Activated CD8-positive, alpha-beta memory T cell treated with anti-CD3 and anti-CD28 coated beads, Interleukin-2, amount 50 U/mL, for 4 hours (primary cell): ENCODE results near the gene COL5A1.

Experiments used
- DNase-seq: peaks from one replicate; pipeline ENCODE4 v3.0.0-alpha.2; 2020

Gene COL5A1

DNA sequence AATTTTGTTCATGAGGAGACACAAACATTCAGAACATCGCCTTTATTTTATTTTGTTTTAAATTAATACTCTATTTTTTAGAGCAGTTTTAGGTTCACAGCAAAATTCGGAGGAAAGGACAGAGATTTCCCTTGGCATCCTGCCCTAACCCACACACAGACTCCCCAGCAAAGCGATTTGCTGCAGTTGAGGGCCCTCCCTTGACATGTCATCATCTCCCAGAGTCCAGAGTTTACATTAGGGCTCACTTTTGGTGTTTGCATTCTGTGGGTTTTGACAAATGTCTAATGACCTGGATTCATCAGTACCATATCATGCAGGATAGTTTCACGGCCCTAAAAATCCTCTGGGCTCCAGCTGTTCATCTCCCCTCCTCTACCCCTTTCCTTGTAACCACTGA is 33.6 kb upstream of the COL5A1 start:
- no peak for DNase-seq

DNA sequence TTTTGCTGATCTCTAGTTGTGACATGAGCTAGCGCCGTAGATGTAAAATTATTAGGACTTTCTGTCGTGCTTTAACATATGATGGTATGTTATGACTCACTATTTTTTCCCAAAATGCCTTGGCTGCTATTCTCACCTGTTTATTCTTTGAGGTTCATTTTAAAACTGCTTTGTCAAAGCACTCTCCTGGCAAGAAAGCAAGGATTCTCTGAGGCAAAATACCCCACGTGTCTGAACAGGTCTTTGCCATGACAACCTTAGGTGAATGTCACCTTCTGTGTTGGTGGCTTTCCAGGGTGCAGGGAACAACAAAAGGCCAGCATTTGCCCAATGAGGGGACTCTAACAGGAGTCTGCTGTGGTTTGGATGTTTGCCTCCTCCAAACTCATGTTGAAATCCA is 30.6 kb upstream of the COL5A1 start:
- DNase-seq: peak; percentile 1

DNA sequence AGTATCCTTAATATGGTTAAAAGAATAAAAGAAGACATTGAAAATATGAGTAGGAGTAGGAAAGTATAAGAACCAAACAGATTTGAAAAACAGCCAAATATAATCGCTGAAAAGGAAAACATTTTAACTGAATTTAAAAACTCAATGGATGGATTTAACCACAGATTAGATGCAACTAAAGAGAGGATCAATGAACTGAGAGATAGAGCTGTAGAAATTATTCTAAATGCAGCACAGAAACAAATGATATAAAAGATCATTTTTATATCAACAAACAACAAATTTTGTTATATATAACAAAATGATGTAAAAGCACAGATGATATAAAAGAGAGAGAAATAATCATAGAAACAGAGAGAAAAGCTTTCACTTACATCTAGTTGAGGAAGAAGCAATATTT is 29.3 kb upstream of the COL5A1 start:
- no peak for DNase-seq

- DNase-seq: no peak
Measured at GRCh38 chr9:134612715-134613114, 28.9 kb upstream of the COL5A1 start.

DNA sequence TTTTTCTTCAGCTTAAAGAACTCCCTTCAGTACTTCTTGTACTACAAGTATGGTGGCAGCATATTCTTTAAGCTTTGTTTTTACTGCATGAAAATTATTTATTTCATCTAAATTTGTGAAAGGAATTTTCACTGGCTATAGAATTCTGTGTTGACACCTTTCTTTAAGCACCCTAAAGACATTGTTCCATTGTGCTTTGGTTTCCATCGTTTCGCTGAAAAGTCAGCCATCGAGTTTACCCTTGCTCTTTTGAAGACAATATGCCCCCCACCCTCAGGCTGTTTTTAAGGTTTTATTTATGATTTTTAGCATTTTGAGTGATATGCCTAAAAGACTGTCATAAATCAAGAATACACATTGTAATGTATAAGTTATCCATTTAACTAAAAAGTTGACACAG is 27.3 kb upstream of the COL5A1 start:
- DNase-seq: no peak

DNA sequence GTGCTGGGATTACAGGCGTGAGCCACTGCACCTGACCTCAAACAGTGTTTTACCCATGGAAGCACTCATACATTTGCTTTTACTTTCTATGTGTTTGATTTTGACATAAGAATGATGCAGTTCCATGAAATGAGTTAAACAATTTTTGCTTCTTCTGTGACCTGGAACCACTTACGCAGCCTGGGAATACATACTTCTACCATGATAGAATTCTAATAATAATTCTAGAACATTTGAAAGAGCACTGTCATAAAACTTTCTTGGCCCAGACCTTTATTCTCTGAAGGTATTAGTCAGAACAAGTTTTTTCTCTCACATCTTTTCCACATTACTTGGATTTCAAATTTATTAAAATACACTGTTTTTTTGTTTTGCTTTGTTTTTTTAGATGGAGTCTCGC is 25.3 kb upstream of the COL5A1 start:
- no peak for DNase-seq

GRCh38 chr9:134617246-134617645 is 24.4 kb upstream of the COL5A1 start:
- peak; percentile 3 for DNase-seq

DNA sequence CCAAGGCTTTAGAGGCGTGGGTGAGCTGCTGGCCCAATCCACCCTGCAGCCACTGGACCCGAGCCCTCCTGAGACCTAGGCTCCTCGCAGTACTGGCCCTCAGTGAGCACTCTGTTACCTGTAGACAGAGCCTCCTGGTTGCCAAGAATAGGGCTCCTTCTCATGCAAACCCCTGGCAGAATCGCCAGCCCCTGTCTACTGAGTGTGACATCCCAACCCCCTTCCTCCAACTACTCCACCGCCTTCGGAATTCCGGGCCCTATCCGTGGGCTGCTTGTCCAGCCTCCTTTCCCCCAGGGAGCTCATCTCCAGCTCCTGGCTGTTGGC is 23.8 kb upstream of the COL5A1 start:
- DNase-seq: peak; percentile 1

DNA sequence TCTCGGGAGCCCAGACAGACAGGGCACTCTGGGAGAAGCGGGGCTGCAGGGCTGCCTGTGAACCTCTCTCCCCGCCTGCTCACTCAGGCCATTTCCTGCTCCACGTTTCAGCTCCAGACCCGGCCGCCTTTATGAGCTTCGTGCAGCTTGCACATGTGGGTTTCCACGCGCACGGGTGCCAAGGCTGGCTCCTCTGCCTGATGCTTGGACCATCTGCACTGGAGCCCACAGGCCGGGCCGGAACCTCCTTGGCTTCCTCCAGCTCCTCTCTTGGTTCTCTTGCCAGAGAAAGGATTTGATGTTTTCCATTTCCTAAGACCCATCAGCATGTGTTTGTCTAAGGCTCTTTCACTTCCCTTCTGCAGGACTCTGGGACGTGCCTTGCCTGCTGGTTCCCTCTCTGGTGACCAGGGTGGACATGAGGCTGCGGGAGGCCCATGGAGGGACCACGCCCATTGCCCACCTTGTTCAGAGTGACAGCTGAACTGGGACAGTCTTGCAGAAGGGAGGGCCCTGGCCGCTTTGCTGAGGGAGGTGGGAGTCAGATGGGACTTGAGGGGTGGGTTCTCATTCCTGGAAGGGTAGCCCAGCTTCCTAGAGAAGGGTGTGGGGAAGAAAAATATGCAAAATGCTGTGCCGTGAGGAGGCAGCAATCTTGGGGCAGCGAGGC is 23.3 kb upstream of the COL5A1 start:
- DNase-seq: peak; percentile 12

DNA sequence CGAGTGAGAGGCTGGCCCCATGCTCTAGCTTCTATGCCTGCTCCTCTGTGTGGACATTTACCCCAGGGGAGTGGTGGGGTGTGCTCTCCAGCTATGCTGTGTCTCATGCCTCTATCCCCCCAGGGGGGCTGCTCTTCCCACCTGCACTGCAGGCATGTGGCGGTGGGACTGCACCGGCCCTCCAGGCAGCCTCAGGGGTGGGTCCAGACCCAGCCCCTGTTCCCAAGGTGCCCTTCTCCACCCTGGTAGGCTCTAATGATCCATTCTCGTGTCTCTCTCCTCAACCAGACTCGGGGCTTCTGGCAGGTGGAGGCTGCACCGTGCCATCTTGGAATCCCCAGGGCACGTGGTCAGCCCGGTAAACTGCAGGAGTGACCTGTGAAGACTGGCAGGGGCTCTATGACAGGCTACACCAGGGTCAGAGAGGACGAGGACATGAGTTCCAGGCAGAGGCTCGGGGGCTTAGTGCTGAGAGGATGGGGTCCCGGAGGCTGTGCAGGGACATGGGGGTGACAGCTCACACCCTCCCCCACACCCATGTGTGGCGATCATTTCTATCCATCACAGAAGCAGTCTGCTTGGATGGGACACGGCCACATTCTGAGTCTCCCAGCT is 22.7 kb upstream of the COL5A1 start:
- peak; percentile 7 for DNase-seq

DNA sequence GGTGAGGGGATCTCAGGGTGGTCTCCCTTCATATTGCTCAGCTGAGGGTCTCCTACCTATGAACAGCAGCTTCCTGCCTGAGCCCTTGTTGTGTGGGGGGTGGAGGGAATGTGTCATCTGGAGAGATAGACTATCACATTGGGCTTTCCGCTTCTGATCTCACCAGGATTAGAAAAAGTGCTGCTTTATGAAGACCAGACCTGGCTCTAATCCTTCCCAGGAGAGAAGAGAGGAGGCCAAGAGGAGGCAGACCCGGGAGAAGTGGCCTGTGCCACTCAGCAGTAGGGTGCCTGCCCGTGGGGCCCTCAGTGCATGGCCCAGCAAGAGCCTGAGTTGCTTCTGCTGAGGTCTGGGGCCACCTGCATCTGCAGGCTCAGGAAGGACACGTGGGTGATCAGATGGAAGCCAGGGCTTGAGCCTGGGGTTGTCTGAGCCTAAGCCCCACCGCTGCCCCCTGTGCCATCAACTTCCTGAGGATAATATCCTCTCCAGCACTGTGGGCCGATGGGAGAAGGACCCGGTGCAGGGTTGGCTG is 22.1 kb upstream of the COL5A1 start:
- peak; percentile 3 for DNase-seq

GRCh38 chr9:134619983-134620661 is 21.5 kb upstream of the COL5A1 start:
- DNase-seq: peak; percentile 15

- peak; percentile 11 for DNase-seq
Measured at GRCh38 chr9:134620751-134621557, 20.6 kb upstream of the COL5A1 start.

GRCh38 chr9:134621558-134622110 is 20.0 kb upstream of the COL5A1 start:
- DNase-seq: peak; percentile 2

DNA sequence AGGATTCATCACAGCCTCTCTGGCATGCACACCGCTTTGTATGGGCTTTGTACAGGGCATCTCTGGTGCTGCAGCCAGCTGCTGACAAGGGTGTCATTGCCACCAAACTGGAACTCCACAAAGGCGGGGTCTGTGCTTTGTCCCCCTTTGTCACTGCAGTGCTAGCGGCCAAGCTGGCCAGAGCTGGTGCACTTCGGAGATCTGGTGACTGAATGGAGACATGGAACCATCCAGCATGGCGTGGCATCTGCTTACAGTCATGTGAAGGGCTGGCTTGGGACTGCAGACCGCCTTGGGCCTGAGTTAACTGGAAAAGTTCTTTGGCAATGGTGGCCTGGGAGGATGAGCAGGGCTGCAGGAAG is 18.7 kb upstream of the COL5A1 start:
- peak; percentile 3 for DNase-seq

DNA sequence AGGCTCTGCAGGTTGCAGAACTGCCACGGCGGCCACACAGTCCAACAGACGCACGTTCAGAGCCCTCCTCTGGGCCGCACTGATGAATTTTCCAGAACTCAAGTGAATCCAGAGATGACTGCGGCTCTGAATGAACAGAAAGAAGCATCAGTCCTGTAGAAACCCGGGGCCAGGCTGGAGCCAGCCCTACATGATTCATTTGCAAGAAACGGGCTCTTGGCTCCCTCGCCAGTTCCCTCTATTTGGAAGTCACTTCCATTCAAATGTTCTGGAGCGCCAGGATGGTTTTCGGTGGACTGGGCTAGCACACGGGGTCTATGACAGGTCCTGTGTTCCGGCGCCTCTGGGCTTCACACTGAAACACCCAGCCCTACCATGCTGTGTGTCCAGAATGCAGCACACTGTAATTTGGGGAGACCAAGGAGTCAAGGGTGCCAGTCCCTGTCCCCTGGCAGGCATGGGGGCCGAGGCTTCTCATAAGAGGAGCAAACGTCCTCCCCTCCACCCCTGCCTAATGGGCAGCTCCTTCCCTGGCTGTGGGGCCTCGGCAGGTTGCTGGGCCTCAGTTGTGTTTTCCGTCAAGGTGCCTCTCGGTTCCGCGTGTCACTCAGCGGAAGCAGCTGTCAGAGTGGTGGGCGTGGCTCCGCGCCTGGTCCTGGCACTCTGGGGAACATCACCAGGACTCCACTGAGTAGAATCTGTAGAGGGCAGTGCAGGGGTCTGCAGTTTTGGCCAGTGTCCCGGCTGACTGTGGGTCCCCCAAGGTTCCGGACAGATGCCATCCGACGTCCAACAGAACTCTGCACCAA is 18.1 kb upstream of the COL5A1 start:
- peak; percentile 9 for DNase-seq

DNA sequence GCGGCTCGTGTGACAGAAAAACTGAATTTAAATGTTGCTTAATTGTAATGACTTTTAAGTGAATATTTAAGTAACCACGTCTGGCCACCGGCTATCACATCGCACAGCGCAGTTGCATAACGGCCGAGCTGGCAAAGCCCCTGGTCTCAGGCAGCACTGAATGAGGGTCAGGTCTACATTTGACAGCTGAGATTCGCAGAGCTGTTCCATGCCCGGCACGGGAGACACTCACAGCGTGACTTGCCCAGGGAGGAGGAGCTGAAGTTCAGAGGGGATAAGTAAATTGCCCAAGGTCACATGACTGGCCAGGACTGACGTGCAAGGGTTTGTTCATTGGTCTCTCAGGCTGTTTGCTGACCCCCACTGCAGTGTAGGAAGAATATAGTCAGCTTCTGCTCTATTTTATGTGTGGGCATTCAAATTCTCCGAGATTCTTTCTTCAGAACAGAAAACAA is 17.4 kb upstream of the COL5A1 start:
- peak; percentile 11 for DNase-seq

DNA sequence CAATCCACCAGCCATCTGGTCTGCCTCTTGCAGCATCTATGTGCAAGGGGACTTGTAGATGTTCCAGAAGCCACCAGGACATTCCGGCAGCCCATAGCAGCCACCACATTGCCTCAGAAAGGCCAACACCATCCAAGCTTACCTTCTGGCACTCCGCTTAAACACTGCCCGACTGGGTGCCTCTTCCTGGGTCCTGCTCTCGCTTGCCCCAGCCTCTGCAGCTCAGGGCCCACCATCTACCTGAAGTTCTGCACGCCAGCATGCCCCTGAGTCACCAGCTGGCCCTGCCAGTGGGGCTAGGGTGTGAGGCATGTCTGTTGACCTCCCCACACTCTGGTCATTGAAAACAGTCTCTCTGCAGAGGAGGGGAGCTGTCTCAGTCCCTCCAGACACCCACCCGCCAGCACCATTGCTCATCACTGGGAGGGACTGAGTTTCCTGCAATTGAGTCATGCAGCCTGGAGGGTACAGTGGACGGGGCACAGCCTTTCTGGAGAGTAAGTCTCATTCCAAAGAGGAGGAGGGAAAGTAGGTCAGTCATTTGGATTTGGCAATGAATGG is 16.9 kb upstream of the COL5A1 start:
- peak; percentile 8 for DNase-seq

GRCh38 chr9:134625361-134626068 is 16.1 kb upstream of the COL5A1 start:
- DNase-seq: no peak

GRCh38 chr9:134626069-134626423 is 15.6 kb upstream of the COL5A1 start:
- DNase-seq: peak; percentile 4
